Fibroblast of villous mesenchyme (primary cell): ENCODE data around the gene TEX48. TPM values are rescaled to one million over a fixed set of nuclear protein-coding genes. Genes with fewer than 3 reads are reported as not detected.

Source experiments
- DNase-seq: peaks from one replicate; pipeline ENCODE4 v3.0.0-alpha.2; 2010; ENCODE audit warnings: low read depth
- H3K4me3 ChIP-seq: 2 replicates; pipeline ENCODE4 v1.5.1; 2011; ENCODE audit warnings: low read depth, mild to moderate bottlenecking, low read length
- CTCF ChIP-seq: IDR thresholded peaks from 2 replicates; pipeline ENCODE4 v1.5.1; 2012; ENCODE audit warnings: low read depth, mild to moderate bottlenecking, low read length; ENCODE audit not compliant: insufficient read depth
- total RNA-seq: library from RNA; depleted of rRNA; stranded (reverse); fragments of >200 nt; gene quantifications from 2 replicates; pipeline ENCODE4 v1.2.3, GENCODE V29; 2012

Gene TEX48
- total RNA-seq, 1 donor = not detected

GRCh38 chr9:114631166-114631565 lies 50.8 kb downstream of the TEX48 start:
- no peak for TF ChIP-seq CTCF
- H3K4me3 ChIP-seq = no peak overlapping the region
- no peak for DNase-seq

GRCh38 chr9:114629563-114630090 lies 52.4 kb downstream of the TEX48 start:
- no peak for TF ChIP-seq CTCF
- DNase-seq = no peak
- no peak overlapping the region for H3K4me3 ChIP-seq

- no peak overlapping the region for H3K4me3 ChIP-seq
- no peak for TF ChIP-seq CTCF
- no peak for DNase-seq
Observed at GRCh38 chr9:114627553-114627952, 54.4 kb downstream of the TEX48 start.

- no peak for TF ChIP-seq CTCF
- DNase-seq = no peak
- H3K4me3 ChIP-seq = no peak overlapping the region
Observed at GRCh38 chr9:114626415-114627020, 55.5 kb downstream of the TEX48 start.

- DNase-seq = no peak
- H3K4me3 ChIP-seq = no peak overlapping the region
- no peak for TF ChIP-seq CTCF
Observed at GRCh38 chr9:114624677-114625076, 57.3 kb downstream of the TEX48 start.

GRCh38 chr9:114621975-114622609 lies 59.9 kb downstream of the TEX48 start:
- DNase-seq = peak; percentile 56
- no peak for TF ChIP-seq CTCF
- no peak overlapping the region for H3K4me3 ChIP-seq
